ENCODE results near the gene PFKM. TPM values are rescaled to one million over a fixed set of nuclear protein-coding genes. Genes with fewer than 3 reads are reported as not detected.

Gene PFKM
- total RNA-seq, 1 experiment from 2014 or later: 33.3 TPM

DNA sequence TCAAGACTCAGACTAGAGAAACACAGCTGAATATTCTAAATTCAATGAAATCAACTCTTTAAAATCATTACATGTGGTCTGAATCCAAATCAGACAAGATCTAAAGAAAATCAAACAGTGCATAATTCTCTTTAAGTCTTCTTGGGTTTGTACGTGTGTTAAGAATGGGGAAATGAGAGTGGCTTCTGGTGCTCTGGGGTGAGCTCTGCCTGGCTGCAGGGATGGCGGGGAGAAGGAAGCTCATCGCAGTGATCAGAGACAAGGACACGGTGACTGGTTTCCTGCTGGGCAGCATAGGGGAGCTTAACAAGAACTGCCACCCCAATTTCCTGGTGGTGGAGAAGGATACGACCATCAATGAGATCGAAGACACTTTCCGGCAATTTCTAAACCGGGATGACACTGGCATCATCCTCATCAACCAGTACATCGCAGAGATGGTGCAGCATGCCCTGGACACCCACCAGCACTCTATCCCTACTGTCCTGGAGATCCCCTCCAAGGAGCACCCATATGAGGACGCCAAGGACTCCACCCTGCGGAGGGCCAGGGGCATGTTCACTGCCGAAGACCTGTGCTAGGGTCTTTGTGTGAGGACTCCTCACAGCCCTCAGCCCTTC lies 34.2 kb upstream of the PFKM start:
- BruUV-seq (replicated peaks): no TSS peak
- H3K9me3 Mint-ChIP-seq (ENCODE audit: low read depth, unreplicated experiment): no peaks in the 10 kb centered on the region
- CTCF ChIA-PET: interaction anchor here (0.6 to 0.7 kb wide), 2 partner anchors 185 to 538 kb away, joined by 4 read pairs; no protein-coding TSS in a partner anchor

DNA sequence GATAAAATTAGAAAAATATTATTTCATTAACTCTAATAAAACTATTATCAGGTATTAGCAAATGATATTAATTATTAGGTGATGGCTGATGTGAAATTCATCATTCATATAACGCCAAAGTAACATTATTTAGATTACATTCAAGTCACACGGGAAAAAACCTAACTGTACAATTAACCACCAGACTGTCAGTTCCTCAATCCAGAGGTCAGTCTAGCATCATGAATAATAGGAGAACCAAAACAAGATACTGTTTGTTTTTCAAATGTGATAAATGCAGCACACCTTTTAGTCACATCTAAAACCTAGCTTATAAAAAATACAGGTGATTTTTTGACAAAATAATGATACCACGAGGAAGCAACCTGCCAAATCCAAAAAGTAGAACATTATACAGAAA lies 32.8 kb upstream of the PFKM start:
- intact Hi-C loops (cut with micrococcal nuclease; ENCODE audit: unreplicated experiment): no loop called here
- DNase-seq: no peak
- Mint-ChIP-seq H3K27me3 (ENCODE audit: unreplicated experiment) (no peaks in the 10 kb centered on the region), H3K9me3 (ENCODE audit: low read depth, unreplicated experiment) (no peaks in the 10 kb centered on the region), H3K4me1 (ENCODE audit: low read depth, unreplicated experiment) (no peaks in the 10 kb centered on the region), H3K36me3 (ENCODE audit: insufficient read depth, unreplicated experiment) (peaks cover 14% of the 10 kb centered on the region), H3K27ac (ENCODE audit: unreplicated experiment) (no peak overlapping the region), H3K4me3 (ENCODE audit: low read depth, unreplicated experiment) (no peak overlapping the region)
- CTCF ChIA-PET: no interaction called here
- TF ChIP-seq, protein P1, sequence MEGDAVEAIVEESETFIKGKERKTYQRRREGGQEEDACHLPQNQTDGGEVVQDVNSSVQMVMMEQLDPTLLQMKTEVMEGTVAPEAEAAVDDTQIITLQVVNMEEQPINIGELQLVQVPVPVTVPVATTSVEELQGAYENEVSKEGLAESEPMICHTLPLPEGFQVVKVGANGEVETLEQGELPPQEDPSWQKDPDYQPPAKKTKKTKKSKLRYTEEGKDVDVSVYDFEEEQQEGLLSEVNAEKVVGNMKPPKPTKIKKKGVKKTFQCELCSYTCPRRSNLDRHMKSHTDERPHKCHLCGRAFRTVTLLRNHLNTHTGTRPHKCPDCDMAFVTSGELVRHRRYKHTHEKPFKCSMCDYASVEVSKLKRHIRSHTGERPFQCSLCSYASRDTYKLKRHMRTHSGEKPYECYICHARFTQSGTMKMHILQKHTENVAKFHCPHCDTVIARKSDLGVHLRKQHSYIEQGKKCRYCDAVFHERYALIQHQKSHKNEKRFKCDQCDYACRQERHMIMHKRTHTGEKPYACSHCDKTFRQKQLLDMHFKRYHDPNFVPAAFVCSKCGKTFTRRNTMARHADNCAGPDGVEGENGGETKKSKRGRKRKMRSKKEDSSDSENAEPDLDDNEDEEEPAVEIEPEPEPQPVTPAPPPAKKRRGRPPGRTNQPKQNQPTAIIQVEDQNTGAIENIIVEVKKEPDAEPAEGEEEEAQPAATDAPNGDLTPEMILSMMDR (IDR thresholded peaks at IDR 0.05; ENCODE audit: unreplicated experiment): no peak
- BruUV-seq (replicated peaks): no TSS peak

More for the DNA sequence above, 34.2 kb upstream of the PFKM start:
- DNase-seq: no peak
- TF ChIP-seq, protein P1 (IDR thresholded peaks at IDR 0.05; ENCODE audit: unreplicated experiment): no peak
- no peak overlapping the region for H3K27ac Mint-ChIP-seq (ENCODE audit: unreplicated experiment)
- intact Hi-C loops (cut with micrococcal nuclease; ENCODE audit: unreplicated experiment): loop anchor here (1.0 kb wide), 1 partner anchor 80 kb away; no protein-coding TSS in a partner anchor
- H3K36me3 Mint-ChIP-seq (ENCODE audit: insufficient read depth, unreplicated experiment): peaks cover 14% of the 10 kb centered on the region
- no peaks in the 10 kb centered on the region for H3K4me1 Mint-ChIP-seq (ENCODE audit: low read depth, unreplicated experiment)
- no peaks in the 10 kb centered on the region for H3K27me3 Mint-ChIP-seq (ENCODE audit: unreplicated experiment)
- H3K4me3 Mint-ChIP-seq (ENCODE audit: low read depth, unreplicated experiment): no peak overlapping the region

DNA sequence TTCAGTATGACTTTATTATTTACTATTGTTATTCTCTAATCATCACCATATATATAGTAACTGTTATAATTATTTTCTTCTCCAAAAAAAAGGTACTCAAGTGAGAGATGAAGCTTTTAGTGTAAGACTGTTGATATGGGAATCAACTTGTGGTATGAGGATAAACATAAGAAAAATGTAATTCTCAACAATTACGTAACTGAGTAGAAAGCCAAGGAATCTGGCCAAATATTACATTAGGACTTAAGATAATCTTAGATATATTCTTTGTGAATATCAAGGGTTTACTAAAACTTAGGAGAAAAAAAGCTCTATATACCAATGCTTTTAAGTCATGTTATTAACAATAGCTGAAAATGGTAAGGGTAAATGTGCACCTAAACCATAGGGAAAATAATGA lies 26.6 kb upstream of the PFKM start:
- intact Hi-C loops (cut with micrococcal nuclease; ENCODE audit: unreplicated experiment): no loop called here
- Mint-ChIP-seq H3K27me3 (ENCODE audit: unreplicated experiment) (no peaks in the 10 kb centered on the region), H3K36me3 (ENCODE audit: insufficient read depth, unreplicated experiment) (peaks cover under 1% of the 10 kb centered on the region), H3K4me1 (ENCODE audit: low read depth, unreplicated experiment) (no peaks in the 10 kb centered on the region), H3K9me3 (ENCODE audit: low read depth, unreplicated experiment) (no peaks in the 10 kb centered on the region), H3K4me3 (ENCODE audit: low read depth, unreplicated experiment) (no peak overlapping the region), H3K27ac (ENCODE audit: unreplicated experiment) (no peak overlapping the region)
- CTCF ChIA-PET: no interaction called here
- DNase-seq: no peak
- TF ChIP-seq, protein P1 (IDR thresholded peaks at IDR 0.05; ENCODE audit: unreplicated experiment): no peak
- BruUV-seq (replicated peaks): no TSS peak

DNA sequence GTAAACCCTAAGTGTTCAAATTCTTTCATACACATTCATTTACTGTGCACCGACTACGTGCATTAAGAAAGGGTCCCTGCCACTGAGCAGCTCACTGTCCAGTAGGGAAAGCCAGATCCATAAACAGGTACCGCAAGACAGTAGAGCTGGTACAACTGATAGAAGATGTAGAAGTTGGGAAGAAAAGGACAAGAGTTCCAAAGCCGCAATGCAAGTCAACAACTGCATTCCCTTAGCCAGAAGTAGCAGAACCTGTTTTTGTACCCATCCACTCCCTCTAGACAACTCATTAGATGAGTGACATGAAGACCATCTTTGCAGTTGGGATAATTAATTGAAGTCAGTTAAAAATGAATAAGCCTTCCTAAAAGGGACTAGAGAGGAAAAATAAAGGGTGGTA lies 14.6 kb upstream of the PFKM start:
- Mint-ChIP-seq H3K4me1 (ENCODE audit: low read depth, unreplicated experiment) (peaks cover 15% of the 10 kb centered on the region), H3K9me3 (ENCODE audit: low read depth, unreplicated experiment) (no peaks in the 10 kb centered on the region), H3K36me3 (ENCODE audit: insufficient read depth, unreplicated experiment) (peaks cover 25% of the 10 kb centered on the region), H3K27ac (ENCODE audit: unreplicated experiment) (peak overlapping the region; percentile 98), H3K27me3 (ENCODE audit: unreplicated experiment) (no peaks in the 10 kb centered on the region), H3K4me3 (ENCODE audit: low read depth, unreplicated experiment) (peak overlapping the region; percentile 98)
- intact Hi-C loops (cut with micrococcal nuclease; ENCODE audit: unreplicated experiment): no loop called here
- no peak for DNase-seq
- BruUV-seq (replicated peaks): TSS peak; percentile 42
- TF ChIP-seq, protein P1 (IDR thresholded peaks at IDR 0.05; ENCODE audit: unreplicated experiment): no peak
- CTCF ChIA-PET: interaction anchor here (0.6 kb wide), 1 partner anchor 8 kb away, joined by 3 read pairs; no protein-coding TSS in a partner anchor

Data from Calu3 (cell line).